ENCODE measurements around the gene SLC35A1. TPM values are rescaled to one million over a fixed set of nuclear protein-coding genes. Genes with fewer than 3 reads are reported as not detected.

Gene SLC35A1
- total RNA-seq, 1 donor from 2014 or later = 11.6 TPM

GRCh38 chr6:87498048-87498447 lies 25.3 kb downstream of the SLC35A1 start:
- H3K27ac ChIP-seq (replicated peaks) = no peak overlapping the region
- intact Hi-C loops (cut with micrococcal nuclease) = no loop called here
- DNase-seq = no peak
- no peak for TF ChIP-seq CTCF (IDR thresholded peaks at IDR 0.05; ENCODE audit: borderline replicate concordance)
- H3K27me3 ChIP-seq (ENCODE audit: low read depth) = no peaks in the 10 kb centered on the region
- peaks cover 27% of the 10 kb centered on the region for H3K36me3 ChIP-seq
- H3K4me3 ChIP-seq = no peak overlapping the region
- no peaks in the 10 kb centered on the region for H3K4me1 ChIP-seq
- H3K9me3 ChIP-seq (replicated peaks) = no peaks in the 10 kb centered on the region

GRCh38 chr6:87501809-87502572 lies 29.2 kb downstream of the SLC35A1 start:
- intact Hi-C loops (cut with micrococcal nuclease) = no loop called here
- H3K27me3 ChIP-seq (ENCODE audit: low read depth) = no peaks in the 10 kb centered on the region

GRCh38 chr6:87504441-87504840 lies 31.7 kb downstream of the SLC35A1 start:
- peaks cover 57% of the 10 kb centered on the region for H3K36me3 ChIP-seq
- peaks cover 11% of the 10 kb centered on the region for H3K4me1 ChIP-seq
- no peak for DNase-seq
- no peak overlapping the region for H3K4me3 ChIP-seq
- no peak overlapping the region for H3K27ac ChIP-seq (replicated peaks)
- no peak for TF ChIP-seq CTCF (IDR thresholded peaks at IDR 0.05; ENCODE audit: borderline replicate concordance)
- no peaks in the 10 kb centered on the region for H3K27me3 ChIP-seq (ENCODE audit: low read depth)
- no peaks in the 10 kb centered on the region for H3K9me3 ChIP-seq (replicated peaks)
- intact Hi-C loops (cut with micrococcal nuclease) = no loop called here

More at GRCh38 chr6:87501809-87502572, 29.2 kb downstream of the SLC35A1 start:
- peaks cover 45% of the 10 kb centered on the region for H3K36me3 ChIP-seq
- no peak overlapping the region for H3K4me3 ChIP-seq
- no peak for TF ChIP-seq CTCF (IDR thresholded peaks at IDR 0.05; ENCODE audit: borderline replicate concordance)
- peaks cover 11% of the 10 kb centered on the region for H3K4me1 ChIP-seq
- no peak for DNase-seq
- no peaks in the 10 kb centered on the region for H3K9me3 ChIP-seq (replicated peaks)
- no peak overlapping the region for H3K27ac ChIP-seq (replicated peaks)

- Histone ChIP-seq H3K36me3 (peaks cover 98% of the 10 kb centered on the region), H3K9me3 (replicated peaks) (no peaks in the 10 kb centered on the region), H3K4me1 (peaks cover 4% of the 10 kb centered on the region), H3K27ac (replicated peaks) (no peak overlapping the region), H3K27me3 (ENCODE audit: low read depth) (no peaks in the 10 kb centered on the region), H3K4me3 (no peak overlapping the region)
- DNase-seq = no peak
- no peak for TF ChIP-seq CTCF (IDR thresholded peaks at IDR 0.05; ENCODE audit: borderline replicate concordance)
- intact Hi-C loops (cut with micrococcal nuclease) = no loop called here
Observed at GRCh38 chr6:87514831-87515230, 42.1 kb downstream of the SLC35A1 start.

- Histone ChIP-seq H3K27ac (replicated peaks) (no peak overlapping the region), H3K9me3 (replicated peaks) (no peaks in the 10 kb centered on the region), H3K36me3 (peaks cover 82% of the 10 kb centered on the region), H3K27me3 (ENCODE audit: low read depth) (no peaks in the 10 kb centered on the region), H3K4me1 (peaks cover 4% of the 10 kb centered on the region), H3K4me3 (no peak overlapping the region)
- DNase-seq = no peak
- intact Hi-C loops (cut with micrococcal nuclease) = no loop called here
- no peak for TF ChIP-seq CTCF (IDR thresholded peaks at IDR 0.05; ENCODE audit: borderline replicate concordance)
Observed at GRCh38 chr6:87518453-87518852, 45.7 kb downstream of the SLC35A1 start.

Data from left ventricle myocardium inferior (tissue), 1 donor.